Measurements from ENCODE around the gene BHLHE23.

DNA sequence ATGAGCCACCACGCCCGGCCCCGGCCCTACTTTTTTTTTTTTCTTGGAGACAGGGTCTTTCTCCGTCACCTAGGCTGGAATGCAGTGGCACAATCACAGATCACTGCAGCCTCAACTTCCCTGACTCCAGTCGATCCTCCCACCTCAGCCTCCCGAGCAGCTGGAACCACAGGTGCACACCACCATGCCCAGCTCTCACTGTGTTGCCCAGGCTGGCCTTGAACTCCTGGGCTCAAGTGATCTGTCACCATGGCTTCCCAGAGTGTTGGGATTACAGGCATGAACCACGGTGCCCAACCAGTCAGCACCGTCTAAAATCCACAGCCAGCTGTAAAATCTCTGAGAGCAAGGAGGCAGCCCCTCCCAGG, 36.8 kb downstream of the BHLHE23 start:
- TF ChIP-seq CTCF (IDR thresholded peaks at IDR 0.05 in 2 of 3, conservative IDR thresholded peaks at IDR 0.05 in 1 of 3; ENCODE audit: borderline replicate concordance in 1 of 3, insufficient read depth in 1 of 3, low read depth in 2 of 3, low read length in 2 of 3) (no peak), EZH2 (IDR thresholded peaks at IDR 0.05) (no peak), POLR2AphosphoS5 (IDR thresholded peaks at IDR 0.05; ENCODE audit: low read depth, low read length) (no peak), CEBPB (IDR thresholded peaks at IDR 0.05; ENCODE audit: low read depth) (no peak), YY1 (IDR thresholded peaks at IDR 0.05; ENCODE audit: extremely low read depth, insufficient replicate concordance, low read depth, low read length) (no peak), POLR2A (IDR thresholded peaks at IDR 0.05; ENCODE audit: borderline replicate concordance, extremely low read depth, insufficient read depth, insufficient read length) (no peak), JUND (IDR thresholded peaks at IDR 0.05) (no peak), CBX3 (IDR thresholded peaks at IDR 0.05; ENCODE audit: low read depth) (no peak)
- TF ChIP-seq, protein P1, sequence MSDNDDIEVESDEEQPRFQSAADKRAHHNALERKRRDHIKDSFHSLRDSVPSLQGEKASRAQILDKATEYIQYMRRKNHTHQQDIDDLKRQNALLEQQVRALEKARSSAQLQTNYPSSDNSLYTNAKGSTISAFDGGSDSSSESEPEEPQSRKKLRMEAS (IDR thresholded peaks at IDR 0.05) = no peak

Measured in HCT116 (cell line).